ENCODE results near the gene GPR55. TPM values are rescaled to one million over a fixed set of nuclear protein-coding genes. Genes with fewer than 3 reads are reported as not detected.

GPR55 gene
- total RNA-seq, 1 experiment from 2014 or later: not detected

DNA sequence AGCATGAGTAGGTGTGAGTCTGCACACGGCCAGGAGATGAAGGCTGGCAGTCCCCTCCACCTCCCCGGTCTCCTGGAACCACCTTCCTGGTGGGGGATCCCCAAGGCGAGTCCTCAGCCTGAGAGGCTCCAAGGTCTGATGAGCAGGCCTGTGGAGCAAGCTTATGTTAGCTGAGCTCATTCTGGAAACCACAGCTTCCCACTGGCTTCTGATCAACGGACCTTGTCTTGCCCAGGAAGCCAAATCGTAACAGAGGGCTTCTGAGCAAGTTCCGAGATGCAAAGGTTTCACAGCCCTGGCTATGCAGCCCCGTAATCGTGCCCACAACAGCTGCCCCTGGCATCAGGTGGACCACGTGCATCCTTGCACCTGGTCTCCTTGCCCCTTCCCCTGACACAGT is 28.8 kb upstream of the GPR55 start:
- Histone ChIP-seq H3K27me3 (ENCODE audit: insufficient read depth, low read depth) (peaks cover 23% of the 10 kb centered on the region), H3K4me3 (no peak overlapping the region), H3K9me3 (ENCODE audit: insufficient read depth, low read depth) (no peaks in the 10 kb centered on the region), H4K20me1 (ENCODE audit: insufficient read depth) (no peaks in the 10 kb centered on the region), H3K79me2 (ENCODE audit: low read depth) (no peaks in the 10 kb centered on the region), H2AFZ (no peak overlapping the region), H3F3A (ENCODE audit: insufficient read depth, low read depth) (no peaks in the 10 kb centered on the region), H3K36me3 (ENCODE audit: low read depth) (no peaks in the 10 kb centered on the region), H3K4me2 (no peak overlapping the region), H3K9me2 (ENCODE audit: insufficient read depth) (no peaks in the 10 kb centered on the region), H3K4me1 (replicated peaks; ENCODE audit: insufficient read depth) (no peaks in the 10 kb centered on the region), H3K27ac (no peak overlapping the region)
- no TSS peak for BruUV-seq (replicated peaks)
- TF ChIP-seq EZH2 (IDR thresholded peaks at IDR 0.05; ENCODE audit: low read depth): no peak
- TF ChIP-seq CTCF (conservative IDR thresholded peaks at IDR 0.05): no peak
- intact Hi-C loops (cut with micrococcal nuclease; ENCODE audit: unreplicated experiment): no loop called here
- ChIA-PET POLR2A (ENCODE audit: unreplicated experiment) (no interaction called here), CTCF (no interaction called here)
- no peak for DNase-seq

- TF ChIP-seq CTCF (conservative IDR thresholded peaks at IDR 0.05): no peak
- TF ChIP-seq EZH2 (IDR thresholded peaks at IDR 0.05; ENCODE audit: low read depth): no peak
- no TSS peak for BruUV-seq (replicated peaks)
- no peak overlapping the region for H3K4me2 ChIP-seq
- CTCF ChIA-PET: interaction anchor here (0.6 kb wide), 1 partner anchor 70 kb away, joined by 4 read pairs; no protein-coding TSS in a partner anchor
- intact Hi-C loops (cut with micrococcal nuclease; ENCODE audit: unreplicated experiment): no loop called here
- H3F3A ChIP-seq (ENCODE audit: insufficient read depth, low read depth): no peaks in the 10 kb centered on the region
- POLR2A ChIA-PET (ENCODE audit: unreplicated experiment): no interaction called here
- no peaks in the 10 kb centered on the region for H3K36me3 ChIP-seq (ENCODE audit: low read depth)
- H3K27ac ChIP-seq: no peak overlapping the region
- DNase-seq: no peak
- H3K9me3 ChIP-seq (ENCODE audit: insufficient read depth, low read depth): no peaks in the 10 kb centered on the region
- H3K79me2 ChIP-seq (ENCODE audit: low read depth): no peaks in the 10 kb centered on the region
- no peaks in the 10 kb centered on the region for H3K9me2 ChIP-seq (ENCODE audit: insufficient read depth)
- H4K20me1 ChIP-seq (ENCODE audit: insufficient read depth): no peaks in the 10 kb centered on the region
- H2AFZ ChIP-seq: no peak overlapping the region
- no peaks in the 10 kb centered on the region for H3K4me1 ChIP-seq (replicated peaks; ENCODE audit: insufficient read depth)
- H3K27me3 ChIP-seq (ENCODE audit: insufficient read depth, low read depth): peaks cover 23% of the 10 kb centered on the region
- H3K4me3 ChIP-seq: no peak overlapping the region
Observed at GRCh38 chr2:230952226-230952956, 27.3 kb upstream of the GPR55 start.

DNA sequence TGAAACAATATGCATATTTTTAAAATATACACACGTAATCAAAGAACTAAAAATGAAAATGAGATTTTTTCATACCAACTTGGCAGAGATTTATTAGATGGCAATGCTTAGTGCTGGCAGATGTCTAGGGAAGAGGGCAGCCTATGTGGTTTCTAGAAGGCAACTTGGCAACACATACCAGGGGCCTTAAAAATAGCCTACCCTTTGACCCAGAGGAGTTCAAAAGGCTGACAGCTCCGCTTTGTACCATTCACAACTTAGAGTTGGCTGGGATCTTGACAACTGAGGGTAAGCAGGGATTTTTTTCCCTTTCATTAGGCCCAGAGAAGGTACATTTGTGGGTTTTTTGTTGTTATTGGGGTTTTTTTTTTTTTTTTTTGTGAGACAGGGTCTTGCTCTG is 26.4 kb upstream of the GPR55 start:
- H3K4me2 ChIP-seq: no peak overlapping the region
- no peaks in the 10 kb centered on the region for H3K9me2 ChIP-seq (ENCODE audit: insufficient read depth)
- no peaks in the 10 kb centered on the region for H3K36me3 ChIP-seq (ENCODE audit: low read depth)
- H3K9me3 ChIP-seq (ENCODE audit: insufficient read depth, low read depth): no peaks in the 10 kb centered on the region
- H3F3A ChIP-seq (ENCODE audit: insufficient read depth, low read depth): no peaks in the 10 kb centered on the region
- H2AFZ ChIP-seq: no peak overlapping the region
- H4K20me1 ChIP-seq (ENCODE audit: insufficient read depth): no peaks in the 10 kb centered on the region
- DNase-seq: no peak
- intact Hi-C loops (cut with micrococcal nuclease; ENCODE audit: unreplicated experiment): no loop called here
- TF ChIP-seq CTCF (conservative IDR thresholded peaks at IDR 0.05) (no peak), EZH2 (IDR thresholded peaks at IDR 0.05; ENCODE audit: low read depth) (no peak)
- H3K27me3 ChIP-seq (ENCODE audit: insufficient read depth, low read depth): peaks cover 15% of the 10 kb centered on the region
- BruUV-seq (replicated peaks): no TSS peak
- H3K79me2 ChIP-seq (ENCODE audit: low read depth): no peaks in the 10 kb centered on the region
- no peak overlapping the region for H3K4me3 ChIP-seq
- ChIA-PET CTCF (interaction anchor here (0.6 kb wide), 1 partner anchor 69 kb away, joined by 4 read pairs; no protein-coding TSS in a partner anchor), POLR2A (ENCODE audit: unreplicated experiment) (no interaction called here)
- no peak overlapping the region for H3K27ac ChIP-seq
- H3K4me1 ChIP-seq (replicated peaks; ENCODE audit: insufficient read depth): no peaks in the 10 kb centered on the region

Measured in PC-9 (cell line).